B cell (primary cell): Measurements from ENCODE around the gene CEL.

Experiments used
- CTCF ChIP-seq: fragments of 200-600 bp; IDR thresholded peaks from one replicate; pipeline ENCODE4 v1.8.0; 2022; ENCODE audit warnings: antibody characterized with exemption, mild to moderate bottlenecking
- EZH2 ChIP-seq: IDR thresholded peaks from 2 replicates; pipeline ENCODE4 v1.6.1; 2012; ENCODE audit warnings: borderline replicate concordance, low read depth, mild to moderate bottlenecking, moderate library complexity, low read length; ENCODE audit not compliant: insufficient read depth, poor library complexity, severe bottlenecking

- TF ChIP-seq CTCF (no peak), EZH2 (no peak)
Observed at GRCh38 chr9:133048595-133048994, 13.2 kb upstream of the CEL start.
